AG09309 (cell line): Measurements from ENCODE around the gene ERAL1.

ENCODE experiments used
- DNase-seq: peaks from one replicate; pipeline ENCODE4 v3.0.0-alpha.2; 2010; ENCODE audit warnings: low read depth
- H3K4me3 ChIP-seq: 2 replicates; pipeline ENCODE4 v1.5.1; 2011; ENCODE audit warnings: mild to moderate bottlenecking, low read depth, low read length, moderate library complexity; ENCODE audit not compliant: control insufficient read depth
- TF ChIP-seq, protein P1 (sequence below): IDR thresholded peaks from 2 replicates; pipeline ENCODE4 v1.5.1; 2011; ENCODE audit warnings: mild to moderate bottlenecking, low read depth, low read length, inconsistent platforms; ENCODE audit not compliant: insufficient read depth, control insufficient read depth; ENCODE audit errors: missing control alignments

ERAL1 gene

DNA sequence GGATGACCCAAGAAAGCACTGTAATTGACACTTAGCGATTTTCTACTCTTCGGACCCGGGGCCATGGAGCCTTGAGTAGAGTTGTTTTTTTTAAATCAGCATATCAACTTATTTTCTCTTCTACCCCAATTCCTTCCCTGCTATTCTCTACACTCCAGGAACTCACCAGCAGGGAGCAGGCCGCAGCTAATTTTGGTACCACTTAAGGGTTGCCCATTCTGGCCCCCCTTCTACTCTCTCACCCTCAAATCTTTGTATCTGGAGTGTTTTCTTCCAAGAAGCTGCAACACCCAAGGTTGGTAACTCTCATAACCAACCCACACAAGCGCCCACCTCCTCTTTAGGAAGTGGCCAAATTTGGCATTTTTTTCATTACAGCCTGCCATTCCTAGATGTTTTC, 5.5 kb upstream of the ERAL1 start:
- TF ChIP-seq, protein P1, sequence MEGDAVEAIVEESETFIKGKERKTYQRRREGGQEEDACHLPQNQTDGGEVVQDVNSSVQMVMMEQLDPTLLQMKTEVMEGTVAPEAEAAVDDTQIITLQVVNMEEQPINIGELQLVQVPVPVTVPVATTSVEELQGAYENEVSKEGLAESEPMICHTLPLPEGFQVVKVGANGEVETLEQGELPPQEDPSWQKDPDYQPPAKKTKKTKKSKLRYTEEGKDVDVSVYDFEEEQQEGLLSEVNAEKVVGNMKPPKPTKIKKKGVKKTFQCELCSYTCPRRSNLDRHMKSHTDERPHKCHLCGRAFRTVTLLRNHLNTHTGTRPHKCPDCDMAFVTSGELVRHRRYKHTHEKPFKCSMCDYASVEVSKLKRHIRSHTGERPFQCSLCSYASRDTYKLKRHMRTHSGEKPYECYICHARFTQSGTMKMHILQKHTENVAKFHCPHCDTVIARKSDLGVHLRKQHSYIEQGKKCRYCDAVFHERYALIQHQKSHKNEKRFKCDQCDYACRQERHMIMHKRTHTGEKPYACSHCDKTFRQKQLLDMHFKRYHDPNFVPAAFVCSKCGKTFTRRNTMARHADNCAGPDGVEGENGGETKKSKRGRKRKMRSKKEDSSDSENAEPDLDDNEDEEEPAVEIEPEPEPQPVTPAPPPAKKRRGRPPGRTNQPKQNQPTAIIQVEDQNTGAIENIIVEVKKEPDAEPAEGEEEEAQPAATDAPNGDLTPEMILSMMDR, result peak; percentile 15
- no peak for DNase-seq
- no peak overlapping the region for H3K4me3 ChIP-seq

DNA sequence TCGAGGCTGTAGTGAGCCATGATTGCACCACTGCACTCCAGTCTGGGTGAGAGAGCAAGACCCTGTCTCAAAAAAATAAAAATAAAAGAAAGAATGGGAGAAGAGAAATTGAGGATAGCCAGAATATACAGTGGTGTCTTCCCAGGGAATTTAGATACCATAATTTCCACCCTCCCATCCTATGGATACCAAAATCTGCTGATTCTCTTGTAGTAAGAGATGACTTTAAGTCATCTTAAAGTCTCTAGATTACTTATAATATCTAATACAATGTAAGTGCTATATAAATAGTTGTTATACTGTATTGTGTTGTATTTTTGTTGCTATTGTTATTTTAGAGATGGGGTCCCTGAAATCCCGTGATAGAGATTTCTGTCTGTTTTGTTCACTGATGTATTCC, 1.5 kb upstream of the ERAL1 start:
- DNase-seq, result no peak
- H3K4me3 ChIP-seq, result no peak overlapping the region
- TF ChIP-seq, protein P1, result no peak

DNA sequence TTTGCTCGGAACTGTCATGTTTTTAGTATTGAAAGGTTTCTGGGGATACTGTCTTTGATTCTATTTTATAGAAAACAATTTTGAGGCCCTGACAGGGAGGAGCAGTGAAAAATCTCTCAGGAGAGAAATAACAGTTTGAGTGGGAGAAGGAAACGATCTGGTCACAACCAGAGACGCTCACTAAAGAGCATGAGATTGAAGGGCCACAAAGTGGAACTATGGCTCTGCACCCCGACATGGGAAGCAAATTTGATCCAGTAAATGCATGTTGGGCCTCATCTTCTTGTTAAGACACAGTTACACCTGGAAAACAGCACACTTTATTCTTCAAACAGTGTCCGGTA, 492 bp downstream of the ERAL1 start:
- TF ChIP-seq, protein P1, result no peak
- no peak for DNase-seq
- H3K4me3 ChIP-seq, result peak overlapping the region; percentile 64

DNA sequence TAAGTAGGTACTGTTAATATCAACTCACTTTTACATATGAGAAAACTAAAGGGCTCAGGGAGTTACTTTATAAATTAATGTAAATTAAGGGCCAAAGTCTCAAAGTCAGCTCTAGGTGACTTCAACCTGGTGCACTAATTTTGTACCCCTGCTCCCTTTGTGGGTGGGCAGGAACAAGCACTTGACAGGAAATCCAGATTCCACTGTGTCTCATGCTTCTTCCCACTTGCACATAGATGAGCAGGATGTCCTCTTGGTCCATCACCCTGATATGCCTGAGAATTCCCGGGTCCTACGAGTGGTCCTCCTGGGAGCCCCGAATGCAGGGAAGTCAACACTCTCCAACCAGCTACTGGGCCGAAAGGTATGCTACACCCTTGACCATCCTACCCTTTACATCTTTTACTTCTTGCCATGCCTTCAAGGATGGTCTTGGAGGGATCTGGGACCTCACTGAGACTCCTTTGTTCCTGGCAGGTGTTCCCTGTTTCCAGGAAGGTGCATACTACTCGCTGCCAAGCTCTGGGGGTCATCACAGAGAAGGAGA, 1.3 kb downstream of the ERAL1 start:
- DNase-seq, result no peak
- no peak overlapping the region for H3K4me3 ChIP-seq
- TF ChIP-seq, protein P1, result no peak

DNA sequence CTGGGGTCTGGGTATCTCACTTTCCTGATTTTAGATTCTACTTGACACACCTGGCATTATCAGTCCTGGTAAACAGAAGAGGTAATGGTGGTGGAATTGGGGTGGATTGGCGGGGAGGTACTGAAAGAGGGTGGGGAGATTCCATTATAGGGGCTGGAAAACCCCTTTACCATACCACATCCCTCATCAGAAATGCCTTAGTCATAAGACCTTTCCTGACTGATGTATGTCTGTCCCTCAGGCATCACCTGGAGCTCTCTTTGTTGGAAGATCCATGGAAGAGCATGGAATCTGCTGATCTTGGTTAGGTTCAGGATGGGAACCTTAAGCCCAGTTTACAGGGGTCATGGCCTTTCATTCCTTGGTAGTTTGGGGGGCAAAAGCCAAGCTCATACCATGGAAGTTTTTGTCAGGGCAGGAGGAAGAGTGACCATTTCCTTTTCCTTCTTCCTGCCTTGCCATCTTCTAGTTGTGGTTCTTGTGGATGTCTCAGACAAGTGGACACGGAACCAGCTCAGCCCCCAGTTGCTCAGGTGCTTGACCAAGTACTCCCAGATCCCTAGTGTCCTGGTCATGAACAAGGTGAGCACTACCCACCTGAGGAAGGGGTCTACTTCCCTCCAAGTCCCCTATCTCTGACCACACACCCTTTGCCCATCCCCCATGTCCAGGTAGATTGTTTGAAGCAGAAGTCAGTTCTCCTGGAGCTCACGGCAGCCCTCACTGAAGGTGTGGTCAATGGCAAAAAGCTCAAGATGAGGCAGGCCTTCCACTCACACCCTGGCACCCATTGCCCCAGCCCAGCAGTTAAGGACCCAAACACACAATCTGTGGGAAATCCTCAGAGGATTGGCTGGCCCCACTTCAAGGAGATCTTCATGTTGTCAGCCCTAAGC, 3.3 kb downstream of the ERAL1 start:
- no peak for DNase-seq
- TF ChIP-seq, protein P1, result no peak

DNA sequence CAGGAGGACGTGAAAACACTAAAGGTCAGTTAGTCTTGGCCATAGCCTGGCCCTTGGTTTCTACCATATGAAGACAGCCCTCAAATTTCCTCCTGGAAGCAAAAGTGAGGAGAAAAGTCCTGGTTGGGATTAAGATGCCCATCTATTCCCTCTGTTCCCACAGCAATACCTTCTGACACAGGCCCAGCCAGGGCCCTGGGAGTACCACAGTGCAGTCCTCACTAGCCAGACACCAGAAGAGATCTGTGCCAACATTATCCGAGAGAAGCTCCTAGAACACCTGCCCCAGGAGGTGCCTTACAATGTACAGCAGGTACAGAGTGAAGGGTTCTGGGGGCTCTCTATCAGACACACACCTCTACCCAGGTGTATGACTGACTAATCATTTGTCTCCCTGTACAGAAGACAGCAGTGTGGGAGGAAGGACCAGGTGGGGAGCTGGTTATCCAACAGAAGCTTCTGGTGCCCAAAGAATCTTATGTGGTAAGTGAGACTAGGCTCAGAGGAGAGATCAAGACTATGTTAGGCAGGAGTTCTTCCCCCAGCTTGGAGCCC, 4.1 kb downstream of the ERAL1 start:
- TF ChIP-seq, protein P1, result no peak
- no peak for DNase-seq
- H3K4me3 ChIP-seq, result no peak overlapping the region

More for the DNA sequence above, 3.3 kb downstream of the ERAL1 start:
- H3K4me3 ChIP-seq, result no peak overlapping the region
